HUES6 (cell line): ENCODE data around the gene TFAP2A.

Source experiments
- H3K27ac ChIP-seq: 2 replicates; pipeline ENCODE4 v1.7.0; 2013; ENCODE audit warnings: low read depth, mild to moderate bottlenecking, low read length, inconsistent platforms
- H3K27me3 ChIP-seq: 2 replicates; pipeline ENCODE4 v1.6.1; 2013; ENCODE audit warnings: low read length; ENCODE audit not compliant: control insufficient read depth, insufficient read depth
- H3K36me3 ChIP-seq: 2 replicates; pipeline ENCODE4 v1.6.1; 2013; ENCODE audit warnings: low read length; ENCODE audit not compliant: control insufficient read depth, insufficient read depth
- H3K4me1 ChIP-seq: 2 replicates; pipeline ENCODE4 v1.6.1; 2013; ENCODE audit warnings: low read length; ENCODE audit not compliant: control insufficient read depth, insufficient read depth
- H3K4me3 ChIP-seq: 2 replicates; pipeline ENCODE4 v1.5.1; 2013; ENCODE audit warnings: low read depth, low read length
- H3K9ac ChIP-seq: one replicate; pipeline ENCODE4 v1.6.1; 2013; ENCODE audit warnings: mild to moderate bottlenecking, low read length
- H3K9me3 ChIP-seq: 2 replicates; pipeline ENCODE4 v1.6.1; 2013; ENCODE audit warnings: low read depth, low read length; ENCODE audit not compliant: control insufficient read depth, insufficient read depth

Gene TFAP2A

GRCh38 chr6:10395704-10396546, 18.9 kb downstream of the TFAP2A start:
- Histone ChIP-seq H3K9me3 (no peaks in the 10 kb centered on the region), H3K9ac (no peak overlapping the region), H3K36me3 (no peaks in the 10 kb centered on the region), H3K27ac (no peak overlapping the region), H3K4me3 (peak overlapping the region; percentile 31), H3K27me3 (peaks cover 98% of the 10 kb centered on the region), H3K4me1 (peaks cover 70% of the 10 kb centered on the region)

- no peak overlapping the region for H3K9ac ChIP-seq
- H3K27ac ChIP-seq = no peak overlapping the region
- H3K36me3 ChIP-seq = no peaks in the 10 kb centered on the region
- H3K4me1 ChIP-seq = peaks cover 70% of the 10 kb centered on the region
- peaks cover 98% of the 10 kb centered on the region for H3K27me3 ChIP-seq
- no peaks in the 10 kb centered on the region for H3K9me3 ChIP-seq
- peak overlapping the region; percentile 31 for H3K4me3 ChIP-seq
Observed at GRCh38 chr6:10395171-10395703, 19.6 kb downstream of the TFAP2A start.

GRCh38 chr6:10393544-10394225, 21.2 kb downstream of the TFAP2A start:
- Histone ChIP-seq H3K36me3 (no peaks in the 10 kb centered on the region), H3K27me3 (peaks cover 98% of the 10 kb centered on the region), H3K27ac (no peak overlapping the region), H3K4me3 (no peak overlapping the region), H3K9me3 (no peaks in the 10 kb centered on the region), H3K9ac (no peak overlapping the region), H3K4me1 (peaks cover 71% of the 10 kb centered on the region)

GRCh38 chr6:10391799-10392198, 23.1 kb downstream of the TFAP2A start:
- Histone ChIP-seq H3K4me3 (peak overlapping the region; percentile 59), H3K9ac (no peak overlapping the region), H3K36me3 (no peaks in the 10 kb centered on the region), H3K4me1 (peaks cover 69% of the 10 kb centered on the region), H3K9me3 (no peaks in the 10 kb centered on the region), H3K27ac (no peak overlapping the region), H3K27me3 (peaks cover 98% of the 10 kb centered on the region)

GRCh38 chr6:10391299-10391630, 23.6 kb downstream of the TFAP2A start:
- Histone ChIP-seq H3K4me1 (peaks cover 72% of the 10 kb centered on the region), H3K27ac (no peak overlapping the region), H3K27me3 (peaks cover 100% of the 10 kb centered on the region), H3K9me3 (no peaks in the 10 kb centered on the region), H3K4me3 (peak overlapping the region; percentile 59), H3K9ac (no peak overlapping the region), H3K36me3 (no peaks in the 10 kb centered on the region)

- Histone ChIP-seq H3K27ac (no peak overlapping the region), H3K36me3 (no peaks in the 10 kb centered on the region), H3K4me3 (peak overlapping the region; percentile 59), H3K9ac (no peak overlapping the region), H3K4me1 (peaks cover 74% of the 10 kb centered on the region), H3K27me3 (peaks cover 100% of the 10 kb centered on the region), H3K9me3 (no peaks in the 10 kb centered on the region)
Observed at GRCh38 chr6:10390495-10391298, 24.2 kb downstream of the TFAP2A start.

GRCh38 chr6:10389739-10390494, 25.0 kb downstream of the TFAP2A start:
- no peaks in the 10 kb centered on the region for H3K9me3 ChIP-seq
- peaks cover 100% of the 10 kb centered on the region for H3K27me3 ChIP-seq
- H3K9ac ChIP-seq = no peak overlapping the region
- H3K4me1 ChIP-seq = peaks cover 75% of the 10 kb centered on the region
- no peaks in the 10 kb centered on the region for H3K36me3 ChIP-seq
- peak overlapping the region; percentile 59 for H3K4me3 ChIP-seq
- no peak overlapping the region for H3K27ac ChIP-seq

GRCh38 chr6:10386756-10387654, 27.9 kb downstream of the TFAP2A start:
- H3K36me3 ChIP-seq = no peaks in the 10 kb centered on the region
- H3K9ac ChIP-seq = no peak overlapping the region
- H3K9me3 ChIP-seq = no peaks in the 10 kb centered on the region
- H3K27ac ChIP-seq = no peak overlapping the region
- peaks cover 100% of the 10 kb centered on the region for H3K27me3 ChIP-seq
- peaks cover 78% of the 10 kb centered on the region for H3K4me1 ChIP-seq
- no peak overlapping the region for H3K4me3 ChIP-seq

- H3K9me3 ChIP-seq = no peaks in the 10 kb centered on the region
- H3K27me3 ChIP-seq = peaks cover 100% of the 10 kb centered on the region
- H3K27ac ChIP-seq = no peak overlapping the region
- H3K4me1 ChIP-seq = peaks cover 75% of the 10 kb centered on the region
- H3K4me3 ChIP-seq = no peak overlapping the region
- no peaks in the 10 kb centered on the region for H3K36me3 ChIP-seq
- H3K9ac ChIP-seq = no peak overlapping the region
Observed at GRCh38 chr6:10386220-10386619, 28.7 kb downstream of the TFAP2A start.
